HepG2 (cell line): ENCODE data around the gene ZNF343. TPM values are rescaled to one million over a fixed set of nuclear protein-coding genes. Genes with fewer than 3 reads are reported as not detected.
A peak's percentile ranks its signal among the peaks of the same experiment; 100 is the strongest.

ENCODE experiments used
- ATAC-seq: fragments of 200-7000 bp; cut with Tn5 transposase; 3 replicates; pipeline ENCODE4 v1.9.1; 2020; ENCODE audit warnings: mild to moderate bottlenecking, moderate library complexity
- BruUV-seq: library from RNA; stranded (reverse); fragments of 400-500 nt; replicated peaks from 2 replicates; lab custom pipeline; 2021; lab: Mats Ljungman, UMichigan
- CTCF ChIA-PET: fragments of 300-600 bp; formaldehyde crosslinking; extraction: SDS; loops from one replicate; lab custom pipeline; 2021; ENCODE audit warnings: low total read pairs, inconsistent platforms, low intra/inter-chr PET ratio; lab: Yijun Ruan, JAX
- POLR2A ChIA-PET: fragments of 350-600 bp; sonication (Branson Sonifier 250); formaldehyde crosslinking; loops from one replicate; lab custom pipeline; 2020; ENCODE audit warnings: antibody characterized with exemption, inconsistent platforms; lab: Yijun Ruan, JAX
- DNase-seq: peaks from one replicate; pipeline ENCODE4 v3.0.0-alpha.2; 2015; ENCODE audit warnings: low spot score
- FAIRE-seq: peaks from 3 replicates; lab custom pipeline; 2011; peaks lifted over from hg19 to GRCh38; lab: Jason Lieb, UNC
- H2AFZ ChIP-seq: one replicate; pipeline ENCODE4 v1.6.1; 2011; ENCODE audit warnings: low read length, inconsistent platforms
- H3K27ac ChIP-seq: fragments of 300-600 bp; 3 replicates; pipeline ENCODE4 v1.8.0; 2011; ENCODE audit warnings: mixed run types, mild to moderate bottlenecking, mixed read lengths, low read length, inconsistent platforms; ENCODE audit not compliant: insufficient read depth; ENCODE audit errors: extremely low read length
- H3K27me3 ChIP-seq, 2 experiments: fragments of 200-600 bp in 1 of 2; 2 replicates in 1 of 2; 3 replicates in 1 of 2; pipeline versions ENCODE4 v1.6.0 to v1.8.0; 2011; ENCODE audit warnings: low read length in 2 of 2, mild to moderate bottlenecking in 2 of 2, moderate library complexity in 2 of 2, inconsistent platforms in 1 of 2; ENCODE audit not compliant: insufficient read depth in 2 of 2, control insufficient read depth in 1 of 2
- H3K36me3 ChIP-seq, 2 experiments: fragments of 200-600 bp in 1 of 2; replicated peaks in 1 of 2; 2 replicates in 1 of 2; 3 replicates in 1 of 2; pipeline versions ENCODE4 v1.5.1 to v1.8.0; 2011; ENCODE audit warnings: low read length in 2 of 2, inconsistent platforms in 1 of 2; ENCODE audit not compliant: insufficient read depth in 2 of 2, control insufficient read depth in 1 of 2
- H3K4me1 ChIP-seq: 2 replicates; pipeline ENCODE4 v1.5.1; 2012; ENCODE audit warnings: low read length, inconsistent platforms; ENCODE audit not compliant: insufficient read depth
- H3K4me2 ChIP-seq: 2 replicates; pipeline ENCODE4 v1.6.0; 2011; ENCODE audit warnings: low read depth, low read length, inconsistent platforms
- H3K4me3 ChIP-seq, 3 experiments: fragments of 200-600 bp in 1 of 3; sonication (generic), shearing (Covaris generic) in 1 of 3; replicated peaks in 1 of 3; 2 replicates each; pipeline ENCODE4 v1.5.1; 2011 to 2016; ENCODE audit warnings: low read length in 3 of 3, inconsistent platforms in 2 of 3, low read depth in 2 of 3, mild to moderate bottlenecking in 2 of 3, control low read depth in 1 of 3, mixed read lengths in 1 of 3; ENCODE audit not compliant: insufficient read depth in 1 of 3
- H3K79me2 ChIP-seq: one replicate; pipeline ENCODE4 v1.6.1; 2011; ENCODE audit warnings: low read length, inconsistent platforms; ENCODE audit not compliant: insufficient read depth
- H3K9ac ChIP-seq: 2 replicates; pipeline ENCODE4 v1.6.0; 2011; ENCODE audit warnings: mild to moderate bottlenecking, low read depth, low read length, inconsistent platforms; ENCODE audit not compliant: insufficient read depth
- H3K9me3 ChIP-seq: 2 replicates; pipeline ENCODE4 v1.5.1; 2012; ENCODE audit warnings: mild to moderate bottlenecking, low read length
- H4K20me1 ChIP-seq: 2 replicates; pipeline ENCODE4 v1.6.0; 2011; ENCODE audit warnings: inconsistent platforms, mild to moderate bottlenecking, low read length, moderate library complexity; ENCODE audit not compliant: insufficient read depth
- BCL6 ChIP-seq: IDR thresholded peaks from 2 replicates; pipeline ENCODE4 v1.6.1; 2016; ENCODE audit warnings: missing genetic modification reagents, missing compliant biosample characterization
- CBFB ChIP-seq: sonication (generic); formaldehyde crosslinking; IDR thresholded peaks from 2 replicates; pipeline ENCODE4 v1.4.0; 2020; ENCODE audit warnings: missing genetic modification reagents
- FOXA1 ChIP-seq, 2 experiments: fragments of 450-650 bp in 1 of 2; sonication (generic) in 1 of 2; formaldehyde crosslinking in 1 of 2; IDR thresholded peaks; 2 replicates each; pipeline versions ENCODE4 v1.4.0 to v1.6.1; 2016 to 2020; ENCODE audit warnings: missing genetic modification reagents in 1 of 2
- FOXA3 ChIP-seq: IDR thresholded peaks from 2 replicates; pipeline ENCODE4 v1.6.1; 2016; ENCODE audit warnings: missing genetic modification reagents, missing compliant biosample characterization
- HNRNPL ChIP-seq: fragments of 200-400 bp; formaldehyde crosslinking; IDR thresholded peaks from 2 replicates; pipeline ENCODE4 v1.6.1; 2017; ENCODE audit warnings: mild to moderate bottlenecking, low read depth, low read length
- MTF1 ChIP-seq: sonication (generic); formaldehyde crosslinking; IDR thresholded peaks from 2 replicates; pipeline ENCODE4 v1.5.0; 2020; ENCODE audit warnings: missing genetic modification reagents
- MXD1 ChIP-seq: sonication (generic); formaldehyde crosslinking; IDR thresholded peaks from 2 replicates; pipeline ENCODE4 v1.4.0; 2020; ENCODE audit warnings: mild to moderate bottlenecking, missing genetic modification reagents
- PRMT3 ChIP-seq: sonication (generic); formaldehyde crosslinking; IDR thresholded peaks from 2 replicates; pipeline ENCODE4 v1.8.1; 2022; ENCODE audit warnings: low read depth, mild to moderate bottlenecking, moderate library complexity, missing genetic modification reagents, borderline replicate concordance
- RELA ChIP-seq: sonication (generic); formaldehyde crosslinking; IDR thresholded peaks from 2 replicates; pipeline ENCODE4 v1.4.0; 2020; ENCODE audit warnings: missing genetic modification reagents
- SATB2 ChIP-seq: sonication (generic); formaldehyde crosslinking; IDR thresholded peaks from 2 replicates; pipeline ENCODE4 v1.5.0; 2020; ENCODE audit warnings: missing genetic modification reagents
- SP140L ChIP-seq: sonication (generic); formaldehyde crosslinking; IDR thresholded peaks from 2 replicates; pipeline ENCODE4 v1.4.0; 2020; ENCODE audit warnings: missing genetic modification reagents, borderline replicate concordance
- ZBTB21 ChIP-seq: sonication (generic); formaldehyde crosslinking; IDR thresholded peaks from 2 replicates; pipeline ENCODE4 v1.4.0; 2020; ENCODE audit warnings: missing genetic modification reagents
- ZNF331 ChIP-seq: sonication (generic); formaldehyde crosslinking; IDR thresholded peaks from 2 replicates; pipeline ENCODE4 v1.4.0; 2020; ENCODE audit warnings: missing genetic modification reagents
- ZNF569 ChIP-seq: sonication (generic); formaldehyde crosslinking; IDR thresholded peaks from 2 replicates; pipeline ENCODE4 v1.5.0; 2020; ENCODE audit warnings: mild to moderate bottlenecking, missing genetic modification reagents, moderate library complexity, borderline replicate concordance
- ZNF850 ChIP-seq: sonication (generic); formaldehyde crosslinking; conservative IDR thresholded peaks from 2 replicates; pipeline ENCODE4 v1.9.0; 2021; ENCODE audit warnings: mild to moderate bottlenecking, missing genetic modification reagents
- WGBS: methylation state at CpG from one replicate; pipeline ENCODE4 v1.1.6; 2017; ENCODE audit warnings: low lambda C conversion rate; 5-methylcytosine and 5-hydroxymethylcytosine counted together
- in situ Hi-C: cut with HindIII; loops from 2 replicates; pipeline ENCODE4 v1.10.0; 2017; ENCODE audit warnings: low pct_unique_long_range_greater_than_20kb; ENCODE audit not compliant: extremely low pct_ligation_motif_present
- intact Hi-C: fragments of 100-400 bp; cut with micrococcal nuclease; formaldehyde crosslinking; loops from one replicate; pipeline ENCODE4 v1.10.0; 2022; ENCODE audit not compliant: unreplicated experiment
- polyA plus RNA-seq, 8 experiments: library from polyadenylated mRNA; depleted of rRNA in 3 of 8; stranded (reverse) in 7 of 8; unstranded in 1 of 8; fragments of >200 nt; fragmentation: Illumina TruSeq in 4 of 8; extraction: Trizol in 4 of 8; gene quantifications; 2 replicates each; pipeline versions ENCODE4 v1.2.1 to v1.2.3, GENCODE V29; 2011 to 2016; ENCODE audit warnings: low read depth in 4 of 8, missing spikeins in 1 of 8, mixed read lengths in 1 of 8; ENCODE audit not compliant: insufficient read depth in 1 of 8
- total RNA-seq, 5 experiments: library from RNA; depleted of rRNA; stranded (reverse); fragments of >200 nt; fragmentation: Illumina TruSeq; extraction: Trizol; gene quantifications; 2 replicates each; pipeline ENCODE4 v1.2.3, GENCODE V29; 2016; ENCODE audit warnings: low read depth in 1 of 5
- TF ChIP-seq, protein P1 (sequence below): IDR thresholded peaks from 2 replicates; pipeline ENCODE4 v1.4.0; 2020; ENCODE audit warnings: mild to moderate bottlenecking, missing genetic modification reagents

The ZNF343 gene
- total and polyA plus RNA-seq, 2 of the 13 experiments (the other 11 are each of a cell fraction or from before 2014, with no cell fraction given) = 16.4 to 22.1 TPM

DNA sequence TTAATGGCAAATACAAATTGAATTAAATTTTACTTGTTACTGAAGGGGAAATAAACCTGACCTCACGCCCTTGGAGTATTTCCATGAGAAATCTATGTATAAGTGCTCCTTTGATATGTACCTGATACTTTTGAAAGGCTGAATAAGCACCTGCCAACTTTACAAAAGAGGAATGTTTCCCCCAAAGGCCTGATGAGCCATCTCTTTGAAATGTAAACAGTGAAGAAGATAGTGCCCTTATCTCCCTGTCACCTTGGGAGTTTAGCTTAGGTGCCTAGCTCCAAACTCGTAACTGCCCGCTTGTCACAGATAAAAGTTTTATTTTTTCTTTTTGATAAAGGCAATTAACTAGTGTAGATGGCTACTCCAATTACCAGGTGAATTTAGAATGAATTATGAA is 1.1 kb upstream of the ZNF343 start:
- no peak for ATAC-seq
- H3K36me3 ChIP-seq = no peaks in the 10 kb centered on the region
- peak overlapping the region in 2 of 3 experiments; percentile 91 to 96; a peak in 3 of 6 replicates for H3K4me3 ChIP-seq
- 24% methylated on average over 3 of the region's 3 CpGs for WGBS
- intact Hi-C loops = loop anchor here (1.0 to 5.0 kb wide), 3 partner anchors 33 to 143 kb away; partner anchors contain the start of genes NOP56 and SNRPB
- no peak for FAIRE-seq
- in situ Hi-C loops = no loop called here
- peak; percentile 45 for DNase-seq
- ChIA-PET CTCF (no interaction called here), POLR2A (interaction anchor here (1.1 to 3.8 kb wide), 5 partner anchors 8 to 143 kb away, joined by 3 to 32 read pairs (median 4); partner anchors contain the start of genes NOP56 and SNRPB)
- peak overlapping the region; percentile 80; the same call in 1 of the 2 replicates for H3K9ac ChIP-seq
- H3K79me2 ChIP-seq = peaks cover 18% of the 10 kb centered on the region
- peak overlapping the region; percentile 99 for H3K4me2 ChIP-seq
- H3K9me3 ChIP-seq = no peaks in the 10 kb centered on the region
- BruUV-seq = no TSS peak
- peaks cover 2 to 6% of the 10 kb centered on the region in 2 experiments; a peak in 3 of 5 replicates for H3K27me3 ChIP-seq
- H3K4me1 ChIP-seq = peaks cover 23% of the 10 kb centered on the region
- no peak overlapping the region for H2AFZ ChIP-seq
- H4K20me1 ChIP-seq = no peaks in the 10 kb centered on the region
- H3K27ac ChIP-seq = peak overlapping the region; percentile 79
- TF ChIP-seq PRMT3 (no peak), RELA (CRISPR knock-in tag) (no peak), ZNF850 (0 out of 2 replicates have a peak, but pooled peaks have one; percentile 20), ZNF569 (CRISPR knock-in tag) (no peak), FOXA1 (IDR thresholded peaks at IDR 0.05) (no peak), FOXA1 (CRISPR knock-in tag; IDR thresholded peaks at IDR 0.05) (peak; percentile 66), SATB2 (CRISPR knock-in tag) (0 out of 2 replicates have a peak, but pooled peaks have one; percentile 26), MTF1 (CRISPR knock-in tag) (no peak), CBFB (no peak), ZNF331 (CRISPR knock-in tag) (0 out of 2 replicates have a peak, but pooled peaks have one; percentile 18), SP140L (no peak), HNRNPL (no peak), MXD1 (CRISPR knock-in tag) (no peak), FOXA3 (peak; percentile 77), ZBTB21 (CRISPR knock-in tag) (no peak), BCL6 (no peak)
- TF ChIP-seq, protein P1, sequence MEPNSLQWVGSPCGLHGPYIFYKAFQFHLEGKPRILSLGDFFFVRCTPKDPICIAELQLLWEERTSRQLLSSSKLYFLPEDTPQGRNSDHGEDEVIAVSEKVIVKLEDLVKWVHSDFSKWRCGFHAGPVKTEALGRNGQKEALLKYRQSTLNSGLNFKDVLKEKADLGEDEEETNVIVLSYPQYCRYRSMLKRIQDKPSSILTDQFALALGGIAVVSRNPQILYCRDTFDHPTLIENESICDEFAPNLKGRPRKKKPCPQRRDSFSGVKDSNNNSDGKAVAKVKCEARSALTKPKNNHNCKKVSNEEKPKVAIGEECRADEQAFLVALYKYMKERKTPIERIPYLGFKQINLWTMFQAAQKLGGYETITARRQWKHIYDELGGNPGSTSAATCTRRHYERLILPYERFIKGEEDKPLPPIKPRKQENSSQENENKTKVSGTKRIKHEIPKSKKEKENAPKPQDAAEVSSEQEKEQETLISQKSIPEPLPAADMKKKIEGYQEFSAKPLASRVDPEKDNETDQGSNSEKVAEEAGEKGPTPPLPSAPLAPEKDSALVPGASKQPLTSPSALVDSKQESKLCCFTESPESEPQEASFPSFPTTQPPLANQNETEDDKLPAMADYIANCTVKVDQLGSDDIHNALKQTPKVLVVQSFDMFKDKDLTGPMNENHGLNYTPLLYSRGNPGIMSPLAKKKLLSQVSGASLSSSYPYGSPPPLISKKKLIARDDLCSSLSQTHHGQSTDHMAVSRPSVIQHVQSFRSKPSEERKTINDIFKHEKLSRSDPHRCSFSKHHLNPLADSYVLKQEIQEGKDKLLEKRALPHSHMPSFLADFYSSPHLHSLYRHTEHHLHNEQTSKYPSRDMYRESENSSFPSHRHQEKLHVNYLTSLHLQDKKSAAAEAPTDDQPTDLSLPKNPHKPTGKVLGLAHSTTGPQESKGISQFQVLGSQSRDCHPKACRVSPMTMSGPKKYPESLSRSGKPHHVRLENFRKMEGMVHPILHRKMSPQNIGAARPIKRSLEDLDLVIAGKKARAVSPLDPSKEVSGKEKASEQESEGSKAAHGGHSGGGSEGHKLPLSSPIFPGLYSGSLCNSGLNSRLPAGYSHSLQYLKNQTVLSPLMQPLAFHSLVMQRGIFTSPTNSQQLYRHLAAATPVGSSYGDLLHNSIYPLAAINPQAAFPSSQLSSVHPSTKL (CRISPR knock-in tag) = peak; percentile 48; the same call in 1 of the 2 replicates
